ENCODE results near the gene GRK4.

The GRK4 gene

DNA sequence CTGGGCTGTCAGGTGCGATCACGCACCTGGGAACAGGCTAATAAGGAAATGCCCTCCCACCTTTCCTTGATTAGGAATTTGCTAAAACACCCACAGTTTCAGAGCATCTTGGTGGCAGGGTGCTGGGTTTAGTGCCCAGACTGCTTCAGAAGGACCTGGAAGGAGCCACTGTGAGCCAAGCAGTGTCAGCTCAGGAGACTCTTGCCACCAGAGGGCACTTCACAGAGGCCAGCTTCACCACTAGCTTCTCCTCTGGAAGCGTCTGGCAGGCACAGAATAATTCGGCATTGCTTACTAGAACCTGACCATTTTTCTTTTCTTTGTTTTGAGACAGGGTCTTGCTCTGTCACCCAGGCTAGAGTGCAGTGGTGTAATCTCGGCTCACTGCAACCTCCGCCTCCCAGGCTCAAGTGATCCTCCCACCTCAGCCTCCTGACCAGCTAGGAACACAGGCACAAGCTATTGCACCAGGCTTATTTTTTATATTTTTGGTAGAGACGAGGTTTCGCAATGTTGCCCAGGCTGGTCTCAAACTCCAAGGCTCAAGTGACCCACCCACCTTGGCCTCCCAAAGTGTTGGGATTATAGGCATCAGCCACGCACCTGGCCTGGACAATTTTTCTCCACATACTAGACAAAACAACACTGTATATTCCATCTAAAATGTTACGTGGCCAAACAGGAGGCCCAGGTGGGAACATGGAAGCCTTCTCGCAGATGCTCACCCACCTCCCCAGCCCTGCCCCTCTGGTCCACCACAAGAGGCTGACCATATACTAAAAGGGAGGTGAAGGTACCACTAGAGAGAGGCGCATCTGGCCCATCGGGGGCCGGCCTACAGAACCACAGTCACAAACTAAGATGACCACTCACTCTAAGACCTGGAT, 14.2 kb upstream of the GRK4 start:
- TF ChIP-seq CREB1 (IDR thresholded peaks at IDR 0.05; ENCODE audit: low read depth): no peak
- TF ChIP-seq, protein P1, sequence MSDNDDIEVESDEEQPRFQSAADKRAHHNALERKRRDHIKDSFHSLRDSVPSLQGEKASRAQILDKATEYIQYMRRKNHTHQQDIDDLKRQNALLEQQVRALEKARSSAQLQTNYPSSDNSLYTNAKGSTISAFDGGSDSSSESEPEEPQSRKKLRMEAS (IDR thresholded peaks at IDR 0.05): no peak
- TF ChIP-seq CEBPB (IDR thresholded peaks at IDR 0.05): peak; percentile 37; the same call in 1 of the 2 replicates
- no peak for TF ChIP-seq NFIC (IDR thresholded peaks at IDR 0.05)
- TF ChIP-seq, protein P2, sequence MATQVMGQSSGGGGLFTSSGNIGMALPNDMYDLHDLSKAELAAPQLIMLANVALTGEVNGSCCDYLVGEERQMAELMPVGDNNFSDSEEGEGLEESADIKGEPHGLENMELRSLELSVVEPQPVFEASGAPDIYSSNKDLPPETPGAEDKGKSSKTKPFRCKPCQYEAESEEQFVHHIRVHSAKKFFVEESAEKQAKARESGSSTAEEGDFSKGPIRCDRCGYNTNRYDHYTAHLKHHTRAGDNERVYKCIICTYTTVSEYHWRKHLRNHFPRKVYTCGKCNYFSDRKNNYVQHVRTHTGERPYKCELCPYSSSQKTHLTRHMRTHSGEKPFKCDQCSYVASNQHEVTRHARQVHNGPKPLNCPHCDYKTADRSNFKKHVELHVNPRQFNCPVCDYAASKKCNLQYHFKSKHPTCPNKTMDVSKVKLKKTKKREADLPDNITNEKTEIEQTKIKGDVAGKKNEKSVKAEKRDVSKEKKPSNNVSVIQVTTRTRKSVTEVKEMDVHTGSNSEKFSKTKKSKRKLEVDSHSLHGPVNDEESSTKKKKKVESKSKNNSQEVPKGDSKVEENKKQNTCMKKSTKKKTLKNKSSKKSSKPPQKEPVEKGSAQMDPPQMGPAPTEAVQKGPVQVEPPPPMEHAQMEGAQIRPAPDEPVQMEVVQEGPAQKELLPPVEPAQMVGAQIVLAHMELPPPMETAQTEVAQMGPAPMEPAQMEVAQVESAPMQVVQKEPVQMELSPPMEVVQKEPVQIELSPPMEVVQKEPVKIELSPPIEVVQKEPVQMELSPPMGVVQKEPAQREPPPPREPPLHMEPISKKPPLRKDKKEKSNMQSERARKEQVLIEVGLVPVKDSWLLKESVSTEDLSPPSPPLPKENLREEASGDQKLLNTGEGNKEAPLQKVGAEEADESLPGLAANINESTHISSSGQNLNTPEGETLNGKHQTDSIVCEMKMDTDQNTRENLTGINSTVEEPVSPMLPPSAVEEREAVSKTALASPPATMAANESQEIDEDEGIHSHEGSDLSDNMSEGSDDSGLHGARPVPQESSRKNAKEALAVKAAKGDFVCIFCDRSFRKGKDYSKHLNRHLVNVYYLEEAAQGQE (IDR thresholded peaks at IDR 0.05; ENCODE audit: low read depth): no peak
- TF ChIP-seq RAD21 (IDR thresholded peaks at IDR 0.05; ENCODE audit: low read depth): no peak

DNA sequence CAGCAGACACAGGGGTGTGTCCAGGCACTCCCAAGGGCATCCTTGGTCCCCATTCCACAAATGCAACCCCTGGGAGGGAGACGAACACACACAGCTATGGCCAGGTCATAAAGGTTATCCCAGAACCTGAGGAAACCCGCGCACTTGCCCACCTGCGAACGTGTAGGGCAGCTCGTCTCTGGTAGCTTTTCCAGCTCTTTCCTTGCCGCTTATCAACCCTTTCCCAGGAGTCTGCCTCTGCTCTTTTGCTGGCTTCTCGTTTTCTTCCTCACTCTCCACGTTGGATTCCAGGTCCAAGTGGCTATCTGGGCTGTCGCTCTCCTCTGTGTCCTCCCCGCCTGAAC, 13.6 kb upstream of the GRK4 start:
- TF ChIP-seq RAD21 (IDR thresholded peaks at IDR 0.05; ENCODE audit: low read depth) (no peak), TAF1 (IDR thresholded peaks at IDR 0.05; ENCODE audit: low read depth) (no peak), TEAD4 (IDR thresholded peaks at IDR 0.05) (no peak), TCF12 (IDR thresholded peaks at IDR 0.05; ENCODE audit: low read depth) (no peak), EP300 (IDR thresholded peaks at IDR 0.05; ENCODE audit: borderline replicate concordance) (no peak)
- TF ChIP-seq, protein P1 (IDR thresholded peaks at IDR 0.05): no peak
- TF ChIP-seq, protein P3, sequence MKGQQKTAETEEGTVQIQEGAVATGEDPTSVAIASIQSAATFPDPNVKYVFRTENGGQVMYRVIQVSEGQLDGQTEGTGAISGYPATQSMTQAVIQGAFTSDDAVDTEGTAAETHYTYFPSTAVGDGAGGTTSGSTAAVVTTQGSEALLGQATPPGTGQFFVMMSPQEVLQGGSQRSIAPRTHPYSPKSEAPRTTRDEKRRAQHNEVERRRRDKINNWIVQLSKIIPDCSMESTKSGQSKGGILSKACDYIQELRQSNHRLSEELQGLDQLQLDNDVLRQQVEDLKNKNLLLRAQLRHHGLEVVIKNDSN (IDR thresholded peaks at IDR 0.05): no peak

DNA sequence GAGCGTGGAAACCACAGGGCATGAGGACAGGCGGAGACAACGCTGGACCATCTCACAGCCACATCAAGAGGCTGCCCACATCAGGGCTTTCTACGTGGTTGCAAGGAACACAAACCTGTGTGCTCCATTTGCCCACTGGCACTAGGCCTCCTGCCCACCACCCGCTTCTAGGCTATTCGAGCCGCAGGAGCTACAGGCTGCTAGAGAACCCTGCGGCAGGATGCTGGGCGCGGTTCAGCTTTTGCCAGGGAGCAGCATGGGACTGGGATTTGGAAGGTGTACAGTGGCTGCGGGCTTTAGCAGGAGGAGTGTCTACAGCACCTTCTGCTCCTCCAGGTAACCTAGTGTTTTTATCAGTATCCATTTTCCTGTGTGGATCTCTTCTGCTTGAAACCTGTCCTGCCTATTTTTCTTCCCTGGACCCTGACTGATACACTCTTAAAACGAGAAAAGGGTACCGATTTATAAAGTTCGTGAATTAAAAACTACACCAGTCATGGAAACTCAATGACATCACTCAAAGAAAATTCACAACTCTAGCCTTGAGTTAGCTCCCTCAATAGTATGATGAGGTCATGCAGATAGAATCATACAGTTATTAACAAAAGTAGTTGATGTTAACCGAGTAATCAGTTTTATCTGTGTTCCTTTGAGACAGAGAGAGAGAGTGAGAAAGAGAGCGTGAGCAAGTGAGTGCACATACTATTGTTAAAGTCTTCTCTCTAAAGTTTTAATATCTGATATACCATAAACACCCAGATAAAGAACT, 13.0 kb upstream of the GRK4 start:
- TF ChIP-seq TAF1 (IDR thresholded peaks at IDR 0.05; ENCODE audit: low read depth): no peak
- TF ChIP-seq ZBTB7A (IDR thresholded peaks at IDR 0.05; ENCODE audit: low read depth): no peak
- no peak for TF ChIP-seq TEAD4 (IDR thresholded peaks at IDR 0.05)
- TF ChIP-seq NFIC (IDR thresholded peaks at IDR 0.05): no peak
- TF ChIP-seq, protein P3 (IDR thresholded peaks at IDR 0.05): no peak
- TF ChIP-seq FOXM1 (IDR thresholded peaks at IDR 0.05; ENCODE audit: borderline replicate concordance, low read depth): no peak
- no peak for TF ChIP-seq EP300 (IDR thresholded peaks at IDR 0.05; ENCODE audit: borderline replicate concordance)
- TF ChIP-seq EGR1 (IDR thresholded peaks at IDR 0.05): no peak
- TF ChIP-seq, protein P1 (IDR thresholded peaks at IDR 0.05): no peak
- TF ChIP-seq YY1 (IDR thresholded peaks at IDR 0.05; ENCODE audit: low read depth): no peak
- TF ChIP-seq, protein P2 (IDR thresholded peaks at IDR 0.05; ENCODE audit: low read depth): no peak
- TF ChIP-seq RAD21 (IDR thresholded peaks at IDR 0.05; ENCODE audit: low read depth): no peak
- TF ChIP-seq CREB1 (IDR thresholded peaks at IDR 0.05; ENCODE audit: low read depth): no peak
- TF ChIP-seq TCF12 (IDR thresholded peaks at IDR 0.05; ENCODE audit: low read depth): no peak
- TF ChIP-seq CEBPB (IDR thresholded peaks at IDR 0.05): no peak

DNA sequence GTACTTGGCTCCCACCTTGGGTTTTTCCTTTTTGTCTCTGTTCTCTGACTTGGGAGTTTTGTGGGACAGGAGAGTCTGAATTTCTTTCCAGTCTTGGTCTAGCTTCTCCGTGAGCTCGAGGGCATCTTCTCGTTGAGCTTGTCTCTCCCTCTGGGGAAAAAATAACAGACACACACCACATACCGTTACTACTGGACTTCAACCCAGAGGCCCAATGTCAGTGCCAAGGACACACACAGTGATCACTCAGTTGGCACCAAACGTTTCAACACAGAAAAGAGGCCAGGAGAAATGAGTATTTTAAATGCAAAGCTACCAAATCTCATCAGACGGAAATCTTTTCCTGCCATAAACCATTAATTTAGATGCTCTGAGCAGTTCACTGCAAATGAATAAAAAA, 9.9 kb upstream of the GRK4 start:
- TF ChIP-seq, protein P1 (IDR thresholded peaks at IDR 0.05): no peak
- no peak for TF ChIP-seq YY1 (IDR thresholded peaks at IDR 0.05; ENCODE audit: low read depth)
- no peak for TF ChIP-seq EGR1 (IDR thresholded peaks at IDR 0.05)
- TF ChIP-seq NFIC (IDR thresholded peaks at IDR 0.05): no peak
- TF ChIP-seq TEAD4 (IDR thresholded peaks at IDR 0.05): no peak
- TF ChIP-seq RAD21 (IDR thresholded peaks at IDR 0.05; ENCODE audit: low read depth): no peak
- TF ChIP-seq TCF12 (IDR thresholded peaks at IDR 0.05; ENCODE audit: low read depth): no peak
- TF ChIP-seq TAF1 (IDR thresholded peaks at IDR 0.05; ENCODE audit: low read depth): no peak
- no peak for TF ChIP-seq CREB1 (IDR thresholded peaks at IDR 0.05; ENCODE audit: low read depth)
- TF ChIP-seq ZBTB7A (IDR thresholded peaks at IDR 0.05; ENCODE audit: low read depth): no peak
- TF ChIP-seq CEBPB (IDR thresholded peaks at IDR 0.05): no peak
- TF ChIP-seq, protein P3 (IDR thresholded peaks at IDR 0.05): no peak
- no peak for TF ChIP-seq EP300 (IDR thresholded peaks at IDR 0.05; ENCODE audit: borderline replicate concordance)
- TF ChIP-seq FOXM1 (IDR thresholded peaks at IDR 0.05; ENCODE audit: borderline replicate concordance, low read depth): no peak
- TF ChIP-seq, protein P2 (IDR thresholded peaks at IDR 0.05; ENCODE audit: low read depth): no peak

All from Ishikawa (cell line).